Natural killer cell (primary cell): ENCODE results near the gene MYPN. TPM values are rescaled to one million over a fixed set of nuclear protein-coding genes. Genes with fewer than 3 reads are reported as not detected.

Source experiments
- ATAC-seq, 3 donors: fragments of 150-1000 bp in 2 of 3; fragments of 200-7000 bp in 1 of 3; cut with Tn5 transposase; 1 replicate in 1 of 3; 2 replicates in 2 of 3; pipeline ENCODE4 v1.10.0; 2021; ENCODE audit warnings: mild to moderate bottlenecking in 2 of 3, moderate library complexity in 2 of 3
- DNase-seq, 2 donors: peaks; one replicate each; pipeline versions ENCODE4 v3.0.0 to v3.0.0-alpha.2; 2013 to 2021; ENCODE audit warnings: mixed read lengths in 1 of 2
- H3K27ac ChIP-seq: one replicate; pipeline ENCODE4 v1.5.1; 2013; ENCODE audit warnings: mild to moderate bottlenecking, low read length
- H3K27me3 ChIP-seq: one replicate; pipeline ENCODE4 v1.6.1; 2013; ENCODE audit warnings: low read length; ENCODE audit not compliant: control insufficient read depth, insufficient read depth
- H3K36me3 ChIP-seq: one replicate; pipeline ENCODE4 v1.6.1; 2013; ENCODE audit warnings: low read length; ENCODE audit not compliant: control insufficient read depth, insufficient read depth
- H3K4me1 ChIP-seq: one replicate; pipeline ENCODE4 v1.6.1; 2013; ENCODE audit warnings: low read length; ENCODE audit not compliant: control insufficient read depth, insufficient read depth
- H3K4me3 ChIP-seq: one replicate; pipeline ENCODE4 v1.5.1; 2013; ENCODE audit warnings: low read length
- H3K9me3 ChIP-seq: one replicate; pipeline ENCODE4 v1.6.1; 2013; ENCODE audit warnings: low read length; ENCODE audit not compliant: control insufficient read depth, insufficient read depth
- H3K27ac Mint-ChIP-seq, 2 donors: one replicate each; pipeline ENCODE4 v1.8.0; 2022; ENCODE audit warnings: mild to moderate bottlenecking in 2 of 2, mixed read lengths in 2 of 2, moderate library complexity in 1 of 2
- H3K27me3 Mint-ChIP-seq, 2 donors: one replicate each; pipeline ENCODE4 v1.8.0; 2022; ENCODE audit warnings: low read depth in 2 of 2, mixed read lengths in 2 of 2
- H3K36me3 Mint-ChIP-seq: one replicate; pipeline ENCODE4 v1.8.0; 2022; ENCODE audit warnings: mixed read lengths
- H3K4me1 Mint-ChIP-seq, 2 donors: one replicate each; pipeline ENCODE4 v1.8.0; 2022; ENCODE audit warnings: mixed read lengths in 2 of 2
- H3K4me3 Mint-ChIP-seq: one replicate; pipeline ENCODE4 v1.8.0; 2022; ENCODE audit warnings: mild to moderate bottlenecking, moderate library complexity, mixed read lengths
- H3K9me3 Mint-ChIP-seq, 2 donors: one replicate each; pipeline ENCODE4 v1.8.0; 2022; ENCODE audit warnings: mixed read lengths in 2 of 2
- WGBS: methylation state at CpG from one replicate; pipeline ENCODE4 v1.1.7; 2013; ENCODE audit warnings: missing lambda C conversion rate; ENCODE audit not compliant: insufficient coverage; 5-methylcytosine and 5-hydroxymethylcytosine counted together
- intact Hi-C: fragments of 100-400 bp; cut with micrococcal nuclease; formaldehyde crosslinking; loops from one replicate; pipeline ENCODE4 v1.14.2; 2022
- total RNA-seq, 4 donors: library from RNA; stranded (reverse); fragments of 120-200 nt in 1 of 4; gene quantifications; one replicate each; pipeline versions ENCODE4 v1.2.3 to v1.2.4, GENCODE V29; 2013 to 2022
- TF ChIP-seq, protein P1 (sequence below): fragments of 200-600 bp; IDR thresholded peaks from one replicate; pipeline ENCODE4 v1.8.0; 2022; ENCODE audit warnings: antibody characterized with exemption

The MYPN gene
- total RNA-seq, 3 donors from 2014 or later (not counting 1 experiment from before 2014, with no cell fraction given): not detected

GRCh38 chr10:68247931-68248330, 138.6 kb downstream of the MYPN start:
- H3K9me3 ChIP-seq: no peaks in the 10 kb centered on the region
- Mint-ChIP-seq H3K36me3 (no peaks in the 10 kb centered on the region), H3K4me3 (no peak overlapping the region), H3K4me1 (no peaks in the 10 kb centered on the region), H3K27me3 (peaks cover 4 to 7% of the 10 kb centered on the region in 2 donors), H3K27ac (no peak overlapping the region), H3K9me3 (no peaks in the 10 kb centered on the region)
- no peak overlapping the region for H3K4me3 ChIP-seq
- DNase-seq (no peak), ATAC-seq (no peak)
- TF ChIP-seq, protein P1, sequence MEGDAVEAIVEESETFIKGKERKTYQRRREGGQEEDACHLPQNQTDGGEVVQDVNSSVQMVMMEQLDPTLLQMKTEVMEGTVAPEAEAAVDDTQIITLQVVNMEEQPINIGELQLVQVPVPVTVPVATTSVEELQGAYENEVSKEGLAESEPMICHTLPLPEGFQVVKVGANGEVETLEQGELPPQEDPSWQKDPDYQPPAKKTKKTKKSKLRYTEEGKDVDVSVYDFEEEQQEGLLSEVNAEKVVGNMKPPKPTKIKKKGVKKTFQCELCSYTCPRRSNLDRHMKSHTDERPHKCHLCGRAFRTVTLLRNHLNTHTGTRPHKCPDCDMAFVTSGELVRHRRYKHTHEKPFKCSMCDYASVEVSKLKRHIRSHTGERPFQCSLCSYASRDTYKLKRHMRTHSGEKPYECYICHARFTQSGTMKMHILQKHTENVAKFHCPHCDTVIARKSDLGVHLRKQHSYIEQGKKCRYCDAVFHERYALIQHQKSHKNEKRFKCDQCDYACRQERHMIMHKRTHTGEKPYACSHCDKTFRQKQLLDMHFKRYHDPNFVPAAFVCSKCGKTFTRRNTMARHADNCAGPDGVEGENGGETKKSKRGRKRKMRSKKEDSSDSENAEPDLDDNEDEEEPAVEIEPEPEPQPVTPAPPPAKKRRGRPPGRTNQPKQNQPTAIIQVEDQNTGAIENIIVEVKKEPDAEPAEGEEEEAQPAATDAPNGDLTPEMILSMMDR: no peak
- H3K4me1 ChIP-seq: no peaks in the 10 kb centered on the region
- H3K36me3 ChIP-seq: no peaks in the 10 kb centered on the region
- H3K27ac ChIP-seq: no peak overlapping the region
- H3K27me3 ChIP-seq: no peaks in the 10 kb centered on the region
- 87% methylated on average over 6 of the region's 6 CpGs for WGBS
- intact Hi-C loops: no loop called here

DNA sequence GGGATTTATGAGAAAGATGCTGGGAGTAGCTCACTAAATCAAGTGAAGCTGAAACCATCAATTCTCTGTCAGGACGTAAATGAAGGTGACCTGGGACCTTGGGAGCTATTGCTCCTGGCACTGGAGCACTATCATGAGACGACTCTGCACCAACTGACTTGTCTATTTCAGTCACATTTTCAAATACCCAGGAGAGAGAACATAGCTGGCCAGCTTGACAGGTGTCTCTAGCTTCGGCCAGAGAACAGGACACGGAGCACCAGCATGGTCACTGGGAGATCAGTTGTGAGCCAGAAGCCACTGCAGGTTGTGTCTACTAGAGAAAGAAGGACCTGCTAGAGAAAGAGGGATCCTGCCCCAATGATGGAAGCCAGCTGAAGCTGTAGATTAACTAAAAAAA, 140.0 kb downstream of the MYPN start:
- Mint-ChIP-seq H3K27ac (no peak overlapping the region), H3K27me3 (peaks cover 2 to 7% of the 10 kb centered on the region in 2 donors), H3K9me3 (no peaks in the 10 kb centered on the region), H3K4me1 (no peaks in the 10 kb centered on the region), H3K4me3 (no peak overlapping the region), H3K36me3 (no peaks in the 10 kb centered on the region)
- no peaks in the 10 kb centered on the region for H3K27me3 ChIP-seq
- H3K4me1 ChIP-seq: no peaks in the 10 kb centered on the region
- 89% methylated on average over 4 of the region's 4 CpGs for WGBS
- TF ChIP-seq, protein P1: no peak
- intact Hi-C loops: no loop called here
- H3K27ac ChIP-seq: no peak overlapping the region
- DNase-seq (no peak), ATAC-seq (no peak)
- no peaks in the 10 kb centered on the region for H3K36me3 ChIP-seq
- no peak overlapping the region for H3K4me3 ChIP-seq
- no peaks in the 10 kb centered on the region for H3K9me3 ChIP-seq

GRCh38 chr10:68251151-68251550, 141.9 kb downstream of the MYPN start:
- WGBS: 99% methylated on average over 7 of the region's 7 CpGs
- no peak for ATAC-seq

More at GRCh38 chr10:68251151-68251550, 141.9 kb downstream of the MYPN start:
- intact Hi-C loops: no loop called here
- Histone ChIP-seq H3K27me3 (no peaks in the 10 kb centered on the region), H3K27ac (no peak overlapping the region), H3K4me3 (no peak overlapping the region), H3K9me3 (no peaks in the 10 kb centered on the region), H3K4me1 (no peaks in the 10 kb centered on the region), H3K36me3 (no peaks in the 10 kb centered on the region)
- H3K4me3 Mint-ChIP-seq: no peak overlapping the region
- TF ChIP-seq, protein P1: no peak
- no peaks in the 10 kb centered on the region for H3K9me3 Mint-ChIP-seq
- H3K4me1 Mint-ChIP-seq: no peaks in the 10 kb centered on the region
- no peaks in the 10 kb centered on the region for H3K36me3 Mint-ChIP-seq
- no peak overlapping the region for H3K27ac Mint-ChIP-seq
- peaks cover 3 to 10% of the 10 kb centered on the region in 2 donors for H3K27me3 Mint-ChIP-seq
- no peak for DNase-seq
